Adrenal gland (tissue), 12 donors: ENCODE results near the gene DTX3L. TPM values are rescaled to one million over a fixed set of nuclear protein-coding genes. Genes with fewer than 3 reads are reported as not detected.

Source experiments
- DNase-seq, 7 donors: peaks; one replicate each; pipeline ENCODE4 v3.0.0-alpha.2; 2019 to 2020
- H3K27ac ChIP-seq, 5 donors: fragments of 200-600 bp; sonication (generic) in 4 of 5; 1 replicate in 3 of 5; 2 replicates in 2 of 5; pipeline versions ENCODE4 v1.5.1 to v1.8.0; 2016 to 2020; ENCODE audit warnings: mild to moderate bottlenecking in 1 of 5
- H3K27me3 ChIP-seq: fragments of 200-600 bp; 2 replicates; pipeline ENCODE4 v1.8.0; 2021
- H3K36me3 ChIP-seq, 2 donors: fragments of 200-600 bp; replicated peaks in 1 of 2; 1 replicate in 1 of 2; 2 replicates in 1 of 2; pipeline versions ENCODE4 v1.5.1 to v1.8.0; 2018 to 2022
- H3K4me1 ChIP-seq, 2 donors: fragments of 200-600 bp; replicated peaks in 1 of 2; 1 replicate in 1 of 2; 2 replicates in 1 of 2; pipeline versions ENCODE4 v1.5.1 to v1.8.0; 2018 to 2021
- H3K4me3 ChIP-seq, 4 donors: fragments of 200-600 bp; sonication (generic) in 3 of 4; one replicate each; pipeline ENCODE4 v1.5.1; 2016 to 2018
- H3K9me3 ChIP-seq, 3 donors: fragments of 200-600 bp; sonication (generic) in 1 of 3; replicated peaks in 1 of 3; 1 replicate in 2 of 3; 2 replicates in 1 of 3; pipeline versions ENCODE4 v1.5.1 to v1.8.0; 2016 to 2021
- POLR2A ChIP-seq, 2 donors: fragments of 450-650 bp; IDR thresholded peaks; one replicate each; pipeline ENCODE4 v1.6.1; 2017; ENCODE audit warnings: antibody characterized with exemption in 2 of 2, mild to moderate bottlenecking in 2 of 2, moderate library complexity in 1 of 2
- WGBS, 4 donors: extraction: QIAGEN DNeasy Blood & Tissue Kit in 2 of 4; methylation state at CpG; one replicate each; pipeline versions ENCODE4 v1.1.5 to v1.1.7; 2013 to 2017; 5-methylcytosine and 5-hydroxymethylcytosine counted together
- intact Hi-C, 2 donors: fragments of 100-400 bp; cut with DNase I; formaldehyde crosslinking; loops; one replicate each; pipeline versions ENCODE4 v1.14.1 to v1.15.0; 2022 to 2023
- polyA plus RNA-seq, 3 donors: library from polyadenylated mRNA; stranded (reverse); fragments of 200-250 nt in 2 of 3; fragments of 350-450 nt in 1 of 3; fragmentation: Illumina TruSeq in 1 of 3; extraction: RNeasy Lipid Tissue Mini Kit (QIAGEN cat#74804) in 1 of 3; gene quantifications; one replicate each; pipeline ENCODE4 v1.2.3, GENCODE V29; 2013 to 2014
- total RNA-seq, 9 donors: library from RNA; depleted of rRNA in 4 of 9; stranded (reverse); fragments of >200 nt in 4 of 9; fragments of 120-200 nt in 1 of 9; fragmentation: NEBNext Ultra II Directional in 1 of 9; extraction: Animal tissue kit (Norgen Biotek cat#: 25700) in 1 of 9; gene quantifications; one replicate each; pipeline versions ENCODE4 v1.1.0 to v1.2.4, GENCODE V29; 2013 to 2023
- TF ChIP-seq, protein P1 (sequence below), 6 experiments: fragments of 450-650 bp in 4 of 6; fragments of 200-600 bp in 2 of 6; sonication (generic) in 1 of 6; IDR thresholded peaks; 1 replicate in 5 of 6; 2 replicates in 1 of 6; pipeline versions ENCODE4 v1.5.1 to v1.8.0; 2016 to 2021; ENCODE audit warnings: antibody characterized with exemption in 6 of 6, mild to moderate bottlenecking in 2 of 6, moderate library complexity in 1 of 6
- donor health status: healthy with polysubstance abuse.
- donor health status: Bipolar disorder and iron deficiency.
- donor health status: DM: yes; HTN: yes; CAD: no.
- donor health status: DM: no; HTN: no; CAD: no.
- donor health status: DM: no; HTN: no; CAD: no.
- donor health status: DM: yes; HTN: yes; CAD: no.

The DTX3L gene
- total and polyA plus RNA-seq, 12 donors: 6.0 to 46.6 (median 27.7) TPM

DNA sequence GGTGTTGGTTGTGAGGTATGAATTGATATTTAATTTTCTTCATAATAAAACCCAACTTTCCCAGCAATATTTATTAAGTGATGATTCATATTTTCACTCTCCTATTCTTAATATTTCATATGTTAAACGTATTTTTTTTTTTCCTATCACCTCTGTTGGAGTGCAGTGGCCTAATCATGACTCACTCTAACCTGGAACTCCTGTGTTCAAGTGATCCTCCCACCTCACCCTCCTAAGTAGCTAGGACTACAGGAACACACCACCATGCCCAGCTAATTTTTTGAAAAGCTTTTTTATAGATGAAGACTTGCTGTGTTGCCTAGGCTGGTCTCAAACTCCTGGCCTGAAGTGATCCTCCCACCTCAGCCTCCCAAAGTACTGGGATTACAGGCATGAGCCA, 22.0 kb downstream of the DTX3L start:
- Histone ChIP-seq H3K27me3 (no peaks in the 10 kb centered on the region), H3K4me3 (no peak overlapping the region), H3K36me3 (no peaks in the 10 kb centered on the region), H3K4me1 (no peaks in the 10 kb centered on the region), H3K9me3 (no peaks in the 10 kb centered on the region), H3K27ac (no peak overlapping the region)
- intact Hi-C loops: no loop called here
- no peak for DNase-seq
- TF ChIP-seq, protein P1, sequence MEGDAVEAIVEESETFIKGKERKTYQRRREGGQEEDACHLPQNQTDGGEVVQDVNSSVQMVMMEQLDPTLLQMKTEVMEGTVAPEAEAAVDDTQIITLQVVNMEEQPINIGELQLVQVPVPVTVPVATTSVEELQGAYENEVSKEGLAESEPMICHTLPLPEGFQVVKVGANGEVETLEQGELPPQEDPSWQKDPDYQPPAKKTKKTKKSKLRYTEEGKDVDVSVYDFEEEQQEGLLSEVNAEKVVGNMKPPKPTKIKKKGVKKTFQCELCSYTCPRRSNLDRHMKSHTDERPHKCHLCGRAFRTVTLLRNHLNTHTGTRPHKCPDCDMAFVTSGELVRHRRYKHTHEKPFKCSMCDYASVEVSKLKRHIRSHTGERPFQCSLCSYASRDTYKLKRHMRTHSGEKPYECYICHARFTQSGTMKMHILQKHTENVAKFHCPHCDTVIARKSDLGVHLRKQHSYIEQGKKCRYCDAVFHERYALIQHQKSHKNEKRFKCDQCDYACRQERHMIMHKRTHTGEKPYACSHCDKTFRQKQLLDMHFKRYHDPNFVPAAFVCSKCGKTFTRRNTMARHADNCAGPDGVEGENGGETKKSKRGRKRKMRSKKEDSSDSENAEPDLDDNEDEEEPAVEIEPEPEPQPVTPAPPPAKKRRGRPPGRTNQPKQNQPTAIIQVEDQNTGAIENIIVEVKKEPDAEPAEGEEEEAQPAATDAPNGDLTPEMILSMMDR (IDR thresholded peaks at IDR 0.05): no peak
- no peak for TF ChIP-seq POLR2A (IDR thresholded peaks at IDR 0.05)
- WGBS, 4 donors: 42 to 56% (median 45%) methylated on average over 1 of the region's 1 CpG

- no peaks in the 10 kb centered on the region for H3K27me3 ChIP-seq
- H3K4me1 ChIP-seq: no peaks in the 10 kb centered on the region
- H3K27ac ChIP-seq: no peak overlapping the region
- no peak overlapping the region for H3K4me3 ChIP-seq
- H3K36me3 ChIP-seq: no peaks in the 10 kb centered on the region
- H3K9me3 ChIP-seq: no peaks in the 10 kb centered on the region
- DNase-seq: no peak
- no peak for TF ChIP-seq POLR2A (IDR thresholded peaks at IDR 0.05)
- TF ChIP-seq, protein P1 (IDR thresholded peaks at IDR 0.05): no peak
- intact Hi-C loops: no loop called here
Measured at GRCh38 chr3:122586773-122587485, 22.8 kb downstream of the DTX3L start.

GRCh38 chr3:122587572-122587971, 23.4 kb downstream of the DTX3L start:
- no peak for TF ChIP-seq POLR2A (IDR thresholded peaks at IDR 0.05)
- TF ChIP-seq, protein P1 (IDR thresholded peaks at IDR 0.05): no peak

DNA sequence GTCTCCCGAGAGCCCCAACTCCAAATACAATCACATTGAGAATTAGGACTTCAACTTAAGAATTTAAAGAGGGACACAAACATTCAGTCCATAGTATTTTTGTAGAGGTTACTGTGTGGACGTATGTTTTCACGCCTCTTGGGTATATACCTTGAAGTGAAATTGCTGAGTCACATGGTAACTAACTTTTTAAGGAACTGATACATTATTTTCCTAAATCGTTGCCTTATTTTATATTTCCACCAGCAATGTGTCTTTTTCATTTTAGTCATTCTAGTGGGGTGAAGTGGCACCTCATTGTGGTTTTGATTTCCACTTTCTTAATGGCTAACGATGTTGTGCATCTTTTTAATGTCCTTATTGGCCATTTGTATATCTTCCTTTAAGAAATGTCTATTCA, 25.2 kb downstream of the DTX3L start:
- Histone ChIP-seq H3K27ac (no peak overlapping the region), H3K27me3 (no peaks in the 10 kb centered on the region), H3K36me3 (no peaks in the 10 kb centered on the region), H3K4me3 (no peak overlapping the region), H3K9me3 (no peaks in the 10 kb centered on the region), H3K4me1 (no peaks in the 10 kb centered on the region)
- DNase-seq: no peak
- intact Hi-C loops: no loop called here
- TF ChIP-seq, protein P1 (IDR thresholded peaks at IDR 0.05): no peak
- WGBS, 4 donors: 54 to 70% (median 56%) methylated on average over 5 of the region's 5 CpGs

More at GRCh38 chr3:122587572-122587971, 23.4 kb downstream of the DTX3L start:
- Histone ChIP-seq H3K4me1 (no peaks in the 10 kb centered on the region), H3K27me3 (no peaks in the 10 kb centered on the region), H3K27ac (no peak overlapping the region), H3K4me3 (no peak overlapping the region), H3K9me3 (no peaks in the 10 kb centered on the region), H3K36me3 (no peaks in the 10 kb centered on the region)
- 21 to 100% (median 67%) methylated on average over 1 to 2 of the region's 2 CpGs for WGBS, 4 donors
- intact Hi-C loops: no loop called here
- no peak for DNase-seq
